HG02759 (cell line): Measurements from ENCODE around the gene PTPRK.
"Not testable (repeated sequence)": the region's sequence is repeated elsewhere in the genome, so short reads cannot be mapped to it uniquely, and the experiment has no call there.

Experiments
- ATAC-seq: cut with Tn5 transposase; IDR thresholded peaks from one replicate; pipeline ENCODE4 v1.9.1; 2021; ENCODE audit warnings: mild to moderate bottlenecking, moderate library complexity; ENCODE audit not compliant: unreplicated experiment

Gene PTPRK

DNA sequence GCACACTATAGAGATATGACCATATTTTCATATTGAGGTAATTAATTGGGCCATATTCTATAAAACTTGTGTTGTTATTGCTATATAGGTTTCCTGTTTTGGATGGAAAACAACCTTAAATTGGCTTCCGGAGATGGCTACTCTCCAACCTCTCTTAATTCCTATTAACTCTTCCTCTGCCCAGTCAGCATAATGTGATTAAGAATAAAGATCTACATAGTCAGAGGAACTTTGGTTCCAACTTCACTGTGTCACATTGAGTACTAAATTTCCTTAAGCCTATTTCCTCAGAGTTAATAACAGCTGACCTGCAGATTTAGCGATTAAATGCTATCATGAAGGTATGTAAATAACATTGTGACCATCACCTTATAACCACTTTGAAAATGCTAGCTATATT lies 67.7 kb downstream of the PTPRK start:
- ATAC-seq, result no peak

- ATAC-seq, result no peak
These were observed 73.9 kb downstream of the PTPRK start for GRCh38 chr6:128446497-128446896.

GRCh38 chr6:128443553-128443952 lies 76.8 kb downstream of the PTPRK start:
- ATAC-seq, result no peak

DNA sequence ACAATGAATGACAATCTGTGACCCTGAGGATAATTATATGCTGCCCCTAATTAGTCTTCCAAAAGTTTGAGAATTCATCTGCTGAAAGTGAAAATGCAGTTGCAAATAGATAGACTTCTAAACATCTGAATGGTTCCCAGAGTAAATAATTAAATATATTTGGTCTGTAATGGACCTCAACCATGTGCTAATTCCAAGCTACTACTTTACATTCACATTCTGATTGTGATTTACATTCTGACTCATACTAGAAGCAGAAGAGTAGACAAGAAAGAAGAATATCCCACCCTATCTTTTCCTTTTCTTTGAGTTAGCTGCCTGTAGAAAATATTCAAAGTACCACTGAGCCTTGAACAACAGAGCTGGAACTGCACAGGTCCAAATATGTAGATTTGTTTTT lies 80.8 kb downstream of the PTPRK start:
- no peak for ATAC-seq

GRCh38 chr6:128438393-128438792 lies 82.0 kb downstream of the PTPRK start:
- ATAC-seq, result no peak

GRCh38 chr6:128437685-128438084 lies 82.7 kb downstream of the PTPRK start:
- ATAC-seq, result no peak

- ATAC-seq, result not testable (repeated sequence)
These were observed 85.6 kb downstream of the PTPRK start for GRCh38 chr6:128434752-128435151.

DNA sequence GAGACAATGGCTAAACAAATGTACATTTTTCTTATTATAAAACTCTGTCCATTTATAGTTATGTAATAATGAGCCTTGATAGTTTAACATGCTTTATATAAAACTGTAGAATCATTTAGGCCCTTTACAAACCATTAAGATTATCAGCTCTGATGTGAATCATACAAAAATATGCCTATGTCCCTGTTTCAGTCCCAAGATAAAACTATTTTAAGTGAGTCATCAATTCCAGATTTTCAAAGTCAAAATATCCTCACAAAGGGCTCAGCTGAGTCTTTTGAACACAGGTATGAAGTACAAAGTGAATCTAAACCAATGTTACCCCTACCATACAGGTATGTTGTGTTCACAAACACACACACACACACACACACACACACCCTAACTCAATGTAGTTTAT lies 88.0 kb downstream of the PTPRK start:
- ATAC-seq, result no peak

GRCh38 chr6:128427139-128427538 lies 93.3 kb downstream of the PTPRK start:
- no peak for ATAC-seq

GRCh38 chr6:128425856-128426255 lies 94.5 kb downstream of the PTPRK start:
- no peak for ATAC-seq

- ATAC-seq, result no peak
These were observed 97.5 kb downstream of the PTPRK start for GRCh38 chr6:128422871-128423270.

GRCh38 chr6:128422200-128422599 lies 98.2 kb downstream of the PTPRK start:
- ATAC-seq, result no peak

- no peak for ATAC-seq
These were observed 98.6 kb downstream of the PTPRK start for GRCh38 chr6:128421788-128422187.

DNA sequence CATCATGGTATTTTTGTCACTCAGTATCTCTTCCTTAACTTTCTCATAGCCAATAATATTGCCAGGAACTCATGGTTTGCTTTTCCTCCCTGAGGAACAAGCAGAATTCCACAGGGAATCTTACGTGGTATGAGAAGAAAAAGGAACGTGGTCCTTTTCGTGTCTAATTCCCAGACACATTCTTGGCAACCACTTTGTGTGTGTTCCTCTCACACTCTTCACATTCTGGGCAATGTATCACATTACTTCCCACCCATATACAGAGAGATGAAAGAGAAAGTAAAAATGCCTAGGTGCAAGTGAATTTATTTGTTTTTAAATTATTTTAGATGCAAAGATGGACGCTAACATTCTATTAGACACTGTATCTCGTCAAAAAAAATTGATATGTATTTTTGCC lies 102.7 kb downstream of the PTPRK start:
- ATAC-seq, result no peak

- no peak for ATAC-seq
These were observed 105.0 kb downstream of the PTPRK start for GRCh38 chr6:128415387-128415786.

GRCh38 chr6:128414943-128415342 lies 105.5 kb downstream of the PTPRK start:
- ATAC-seq, result no peak

- ATAC-seq, result no peak
These were observed 107.1 kb downstream of the PTPRK start for GRCh38 chr6:128413291-128413690.

GRCh38 chr6:128412680-128413079 lies 107.7 kb downstream of the PTPRK start:
- no peak for ATAC-seq

GRCh38 chr6:128410584-128410983 lies 109.8 kb downstream of the PTPRK start:
- ATAC-seq, result no peak

- no peak for ATAC-seq
These were observed 111.4 kb downstream of the PTPRK start for GRCh38 chr6:128409003-128409402.

GRCh38 chr6:128406453-128406852 lies 113.9 kb downstream of the PTPRK start:
- no peak for ATAC-seq

- ATAC-seq, result no peak
These were observed 116.6 kb downstream of the PTPRK start for GRCh38 chr6:128403618-128404444.

DNA sequence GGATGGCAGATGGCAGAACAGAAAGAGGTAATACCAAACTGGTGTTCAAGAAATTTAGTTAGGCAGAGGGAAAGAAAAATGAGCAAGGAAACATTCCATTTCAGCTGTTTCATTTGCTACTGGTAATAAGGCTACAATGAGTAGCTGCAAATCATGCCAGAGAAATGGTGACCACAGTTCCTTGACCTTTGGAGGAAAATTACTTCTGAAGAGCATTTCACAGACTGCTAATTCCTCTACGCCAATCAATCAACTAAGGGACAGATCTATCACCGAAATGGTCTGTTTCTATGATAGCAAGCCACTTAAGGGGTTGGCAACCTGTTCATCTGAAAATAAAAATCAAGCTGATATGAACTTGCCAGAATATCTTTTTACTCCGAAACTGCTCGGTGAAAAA lies 119.5 kb downstream of the PTPRK start:
- no peak for ATAC-seq
